ENCODE results near the gene NFE2L1.
"Not testable (repeated sequence)": the region's sequence is repeated elsewhere in the genome, so short reads cannot be mapped to it uniquely, and the experiment has no call there.

NFE2L1 gene

DNA sequence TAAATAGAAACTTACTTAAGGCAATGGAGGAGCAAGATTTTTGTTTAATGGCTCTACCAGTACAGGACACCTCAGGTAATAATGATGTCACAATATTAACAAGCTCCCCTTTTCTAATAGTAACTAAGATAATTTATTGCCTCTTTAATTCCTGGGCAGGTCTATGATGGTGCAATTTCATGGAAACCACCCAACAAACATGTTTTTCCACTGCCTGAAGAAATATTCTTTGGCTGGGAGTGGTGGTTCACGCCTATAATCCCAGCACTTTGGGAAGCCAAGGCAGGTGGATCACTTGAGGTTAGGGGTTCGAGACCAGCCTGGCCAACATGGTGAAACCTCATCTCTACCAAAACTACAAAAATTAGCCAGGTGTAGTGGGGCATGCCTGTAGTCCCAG lies 19.6 kb downstream of the NFE2L1 start:
- not testable (repeated sequence) for DNase-seq (ENCODE audit: low read depth)

DNA sequence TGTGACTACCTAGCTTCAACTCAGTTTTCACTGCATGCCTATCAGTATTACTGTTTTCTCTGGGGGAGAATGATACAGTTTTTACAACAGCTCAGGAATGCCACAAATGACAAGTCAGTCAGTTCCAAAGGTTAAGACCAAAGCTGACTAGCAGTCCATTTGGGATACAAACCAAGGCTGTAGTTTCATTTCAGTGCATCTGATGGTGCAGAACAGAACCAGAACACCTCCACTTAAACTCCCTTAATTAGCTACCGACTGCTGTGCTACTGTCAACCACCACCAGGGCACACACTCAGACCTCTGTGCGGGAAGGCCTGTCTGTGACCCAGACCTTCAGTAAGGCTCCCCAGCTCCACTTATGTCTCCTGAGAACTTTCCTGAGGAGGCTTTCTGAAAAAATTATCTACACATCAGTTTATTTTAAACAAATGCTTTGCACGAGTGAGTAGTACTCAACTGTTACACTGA lies 20.4 kb downstream of the NFE2L1 start:
- no peak for DNase-seq (ENCODE audit: low read depth)

- DNase-seq (ENCODE audit: low read depth), result no peak
Observed at GRCh38 chr17:48070195-48070594, 22.0 kb downstream of the NFE2L1 start.

DNA sequence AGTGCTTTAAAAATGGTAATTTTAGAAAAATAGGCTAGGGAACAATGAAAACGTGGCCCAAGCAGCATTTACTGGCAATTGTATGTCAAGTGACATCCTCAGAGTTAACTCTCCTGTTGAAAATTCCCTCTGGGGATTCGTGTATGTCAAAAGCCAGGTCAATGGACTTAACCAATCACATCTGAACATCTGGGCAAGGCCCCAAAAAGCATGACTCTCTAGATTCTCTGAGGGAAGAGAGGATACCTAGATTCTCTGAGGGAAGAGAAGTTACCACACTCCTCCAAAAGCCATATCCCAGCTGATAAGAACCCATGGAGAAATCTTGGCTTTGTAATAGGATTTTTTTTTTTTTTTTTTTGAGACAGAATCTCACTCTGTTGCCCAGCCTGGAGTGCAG lies 23.5 kb downstream of the NFE2L1 start:
- no peak for DNase-seq (ENCODE audit: low read depth)

DNA sequence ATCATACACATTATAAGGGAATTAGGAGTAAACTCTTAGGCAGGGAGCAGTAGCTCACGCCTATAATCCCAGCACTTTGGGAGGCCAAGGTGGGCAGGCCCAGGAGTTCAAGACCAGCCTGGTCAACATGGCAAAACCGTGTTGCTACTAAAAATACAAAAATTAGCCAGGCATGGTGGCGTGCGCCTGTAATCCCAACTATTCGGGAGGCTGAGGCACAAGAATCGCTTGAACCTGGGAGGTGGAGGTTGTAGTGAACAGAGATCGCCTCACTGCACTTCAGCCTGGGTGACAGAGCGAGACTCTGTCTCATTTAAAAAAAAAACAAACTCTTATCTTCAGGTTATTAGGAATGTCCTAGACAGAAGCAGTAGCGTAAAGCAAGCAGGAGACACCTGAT lies 24.7 kb downstream of the NFE2L1 start:
- DNase-seq (ENCODE audit: low read depth), result not testable (repeated sequence)

DNA sequence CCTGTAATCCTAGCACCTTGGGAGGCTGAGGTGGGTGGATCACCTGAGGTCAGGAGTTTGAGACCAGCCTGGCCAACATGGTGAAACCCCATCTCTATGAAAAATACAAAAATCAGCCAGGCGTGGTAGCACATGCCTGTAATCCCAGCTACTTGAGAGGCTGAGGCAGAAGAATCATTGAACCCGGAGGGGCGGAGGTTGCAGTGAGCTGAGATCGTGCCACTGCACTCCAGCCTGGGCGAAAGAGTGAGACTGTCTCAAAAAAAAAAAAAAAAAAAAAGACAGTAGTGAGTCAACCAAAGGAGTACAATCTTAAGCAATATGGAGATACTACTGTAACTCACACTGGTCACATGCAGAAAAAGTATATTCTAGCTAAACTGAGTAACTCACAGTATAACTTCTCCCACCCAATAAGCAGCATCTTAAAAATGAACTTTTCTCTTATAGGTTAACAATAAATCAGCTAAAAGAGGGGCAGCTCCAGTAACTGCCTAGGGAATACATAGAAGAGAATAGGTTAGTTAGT lies 25.5 kb downstream of the NFE2L1 start:
- DNase-seq (ENCODE audit: low read depth), result not testable (repeated sequence)

- DNase-seq (ENCODE audit: low read depth), result peak; percentile 41
Observed at GRCh38 chr17:48074322-48075081, 26.3 kb downstream of the NFE2L1 start.

GRCh38 chr17:48077152-48077551 lies 29.0 kb downstream of the NFE2L1 start:
- DNase-seq (ENCODE audit: low read depth), result not testable (repeated sequence)

DNA sequence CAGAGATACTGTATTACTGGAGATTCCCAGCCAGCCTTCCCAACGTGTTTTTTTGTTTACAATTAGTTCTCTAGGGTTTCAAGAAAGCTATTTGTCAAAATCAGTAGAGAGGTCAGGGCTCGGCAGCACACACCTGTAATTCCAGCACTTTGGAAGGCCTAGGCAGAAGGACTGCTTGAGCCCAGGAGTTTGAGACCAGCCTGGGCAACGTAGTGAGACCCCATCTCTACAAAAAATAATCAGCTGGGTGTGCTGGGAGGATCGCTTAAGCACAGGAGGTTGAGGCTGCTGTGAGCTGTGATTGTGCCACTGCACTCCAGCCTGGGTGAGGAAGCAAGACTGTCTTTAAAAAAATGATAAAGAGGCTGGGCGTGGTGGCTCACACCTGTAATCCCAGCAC lies 33.7 kb downstream of the NFE2L1 start:
- DNase-seq (ENCODE audit: low read depth), result no peak

GRCh38 chr17:48084932-48085331 lies 36.8 kb downstream of the NFE2L1 start:
- DNase-seq (ENCODE audit: low read depth), result no peak

DNA sequence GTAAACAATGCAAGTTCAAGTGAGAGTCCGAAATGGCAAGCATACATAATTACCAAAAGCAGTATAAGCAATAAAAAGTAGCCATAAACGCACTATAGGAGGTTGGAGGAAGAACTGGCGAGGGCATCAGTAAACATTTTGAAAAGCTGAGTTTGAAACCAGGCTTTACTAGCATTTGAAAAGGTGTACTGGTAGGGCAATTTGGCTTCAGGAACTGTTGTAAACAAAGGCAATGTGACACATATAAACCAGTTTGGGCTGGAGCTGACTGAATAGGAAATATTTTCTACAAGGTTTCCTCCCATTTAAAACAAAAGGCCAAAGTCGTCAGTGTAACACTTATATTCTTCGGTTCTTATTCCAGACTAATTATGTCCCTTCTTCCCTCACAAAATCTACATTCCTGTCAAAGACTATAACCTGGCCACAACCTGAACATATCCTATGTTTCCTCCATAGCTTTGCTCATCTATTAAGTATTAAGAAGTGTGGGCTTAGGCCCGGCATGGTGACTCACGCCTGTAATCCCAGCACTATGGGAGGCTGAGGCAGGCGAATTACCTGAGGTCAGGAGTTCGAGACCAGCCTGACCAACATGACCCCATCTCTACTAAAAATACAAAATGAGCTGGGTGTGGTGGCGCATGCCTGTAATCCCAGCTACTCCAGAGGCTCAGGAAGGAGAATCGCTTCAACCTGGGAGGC lies 45.3 kb downstream of the NFE2L1 start:
- no peak for DNase-seq (ENCODE audit: low read depth)

- DNase-seq (ENCODE audit: low read depth), result no peak
Observed at GRCh38 chr17:48095611-48096010, 47.5 kb downstream of the NFE2L1 start.

GRCh38 chr17:48100160-48100559 lies 52.0 kb downstream of the NFE2L1 start:
- no peak for DNase-seq (ENCODE audit: low read depth)

- no peak for DNase-seq (ENCODE audit: low read depth)
Observed at GRCh38 chr17:48100591-48101011, 52.4 kb downstream of the NFE2L1 start.

DNA sequence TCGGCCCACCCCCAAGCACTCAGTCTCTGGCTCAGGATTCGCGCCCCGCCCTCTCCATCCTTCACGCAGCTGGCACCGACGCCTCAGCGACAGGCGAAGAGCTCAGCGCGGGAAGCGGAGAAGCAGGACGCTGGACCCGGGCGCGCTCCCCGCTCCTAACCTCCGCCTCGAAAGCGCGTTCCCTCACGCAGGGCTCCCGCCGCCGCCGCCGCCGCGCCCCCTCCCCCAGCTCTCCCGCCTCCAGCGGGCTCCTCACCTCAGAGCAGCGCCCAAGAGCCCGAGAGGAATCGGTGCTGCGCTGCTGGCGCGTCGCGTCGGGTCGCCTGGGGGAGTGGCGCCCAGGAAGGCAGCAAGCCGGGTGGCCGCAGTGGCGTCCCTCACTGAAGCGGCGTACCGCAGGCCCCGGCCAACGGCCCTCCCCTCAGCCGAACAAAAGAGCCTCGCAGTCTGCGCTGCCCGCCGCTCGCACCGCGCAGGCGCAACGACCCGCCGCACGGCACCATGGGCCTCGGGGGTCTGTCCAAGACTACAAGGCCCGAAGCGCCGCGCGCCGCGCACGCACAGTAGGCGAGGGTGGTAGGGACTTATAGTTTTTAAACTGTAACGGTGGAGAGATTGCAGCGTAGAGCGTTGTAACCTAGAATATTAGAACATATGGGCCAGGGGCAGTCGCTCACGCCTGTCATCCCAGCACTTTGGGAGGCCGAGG lies 53.0 kb downstream of the NFE2L1 start, which contains the start of gene CBX1:
Gene CBX1, minus strand, starts transcription at position 467 of the 709 bp plus-strand sequence. CDS start 24,474 bp downstream, outside the sequence.
- DNase-seq (ENCODE audit: low read depth), result peak; percentile 95

DNA sequence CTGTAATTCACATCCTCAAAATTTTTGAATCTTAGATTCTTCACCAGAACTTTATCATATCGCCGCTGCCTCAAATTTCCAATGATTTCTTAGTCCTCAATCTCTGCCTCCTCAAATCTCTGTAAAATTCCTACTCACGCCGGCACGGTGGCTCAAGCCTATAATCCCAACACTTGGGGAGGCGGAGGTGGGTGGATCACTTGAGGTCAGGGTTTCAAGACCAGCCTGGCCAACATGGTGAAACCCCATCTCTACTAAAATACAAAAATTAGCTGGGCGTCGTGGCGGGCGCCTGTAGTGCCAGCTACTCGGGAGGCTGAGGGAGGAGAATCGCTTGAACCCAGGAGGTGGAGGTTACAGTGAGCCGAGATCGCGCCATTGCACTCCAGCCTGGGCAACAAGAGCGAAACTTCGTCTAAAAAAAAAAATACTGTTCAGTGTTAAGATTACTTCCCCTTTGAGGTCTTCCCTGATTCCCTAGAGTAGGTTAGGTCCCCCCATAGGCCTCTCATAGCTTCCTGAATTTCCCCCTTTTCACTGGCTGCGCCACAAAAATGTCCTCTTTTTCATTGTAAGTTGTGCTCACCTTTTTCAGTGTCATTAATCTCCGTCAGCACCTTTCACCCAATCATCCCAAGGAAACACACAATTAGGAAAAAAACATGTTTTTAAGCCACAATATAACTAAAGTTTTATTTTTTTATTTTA lies 54.0 kb downstream of the NFE2L1 start:
- no peak for DNase-seq (ENCODE audit: low read depth)

DNA sequence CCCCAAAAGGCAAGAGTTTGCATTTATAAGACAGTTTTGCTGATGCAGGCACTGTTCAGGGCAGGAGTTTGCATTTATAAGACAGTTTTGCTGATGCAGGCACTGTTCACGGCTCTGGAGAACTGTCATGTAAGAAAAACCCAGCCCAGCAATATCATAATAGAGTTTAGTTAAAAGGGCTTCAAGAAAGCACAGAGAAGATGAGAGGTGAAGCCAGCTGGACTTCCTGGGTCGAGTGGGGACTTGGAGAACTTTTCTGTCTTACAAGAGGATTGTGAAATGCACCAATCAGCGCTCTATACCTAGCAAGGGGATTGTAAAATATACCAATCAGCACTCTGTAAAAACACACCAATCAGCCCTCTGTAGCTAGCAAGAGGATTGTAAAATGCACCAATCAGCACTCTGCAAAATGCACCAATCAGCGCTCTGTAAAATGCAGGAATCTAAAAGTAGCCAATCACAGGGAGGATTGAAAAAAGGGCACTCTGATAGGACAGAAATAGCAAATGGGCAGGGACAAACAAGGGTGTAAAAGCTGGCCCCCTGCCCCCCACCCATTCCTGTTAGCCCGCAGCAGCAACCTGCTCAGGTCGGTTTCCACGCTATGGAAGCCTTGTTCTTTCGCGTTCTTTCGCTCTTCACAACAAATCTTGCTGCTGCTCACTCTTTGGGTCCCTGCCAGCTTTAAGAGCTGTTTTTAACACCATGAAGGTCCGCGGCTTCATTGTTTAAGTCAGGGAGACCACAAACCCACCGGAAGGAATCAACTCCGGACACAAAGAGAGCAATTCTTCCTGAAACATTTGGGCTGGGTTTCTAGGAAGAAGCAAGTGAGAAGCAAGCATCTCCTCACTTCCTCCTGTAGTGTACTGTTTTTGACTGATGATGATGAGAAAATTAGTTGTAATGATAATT lies 54.9 kb downstream of the NFE2L1 start:
- DNase-seq (ENCODE audit: low read depth), result no peak

GRCh38 chr17:48104440-48104839 lies 56.3 kb downstream of the NFE2L1 start:
- DNase-seq (ENCODE audit: low read depth), result no peak

GRCh38 chr17:48106802-48107136 lies 58.6 kb downstream of the NFE2L1 start:
- DNase-seq (ENCODE audit: low read depth), result no peak

DNA sequence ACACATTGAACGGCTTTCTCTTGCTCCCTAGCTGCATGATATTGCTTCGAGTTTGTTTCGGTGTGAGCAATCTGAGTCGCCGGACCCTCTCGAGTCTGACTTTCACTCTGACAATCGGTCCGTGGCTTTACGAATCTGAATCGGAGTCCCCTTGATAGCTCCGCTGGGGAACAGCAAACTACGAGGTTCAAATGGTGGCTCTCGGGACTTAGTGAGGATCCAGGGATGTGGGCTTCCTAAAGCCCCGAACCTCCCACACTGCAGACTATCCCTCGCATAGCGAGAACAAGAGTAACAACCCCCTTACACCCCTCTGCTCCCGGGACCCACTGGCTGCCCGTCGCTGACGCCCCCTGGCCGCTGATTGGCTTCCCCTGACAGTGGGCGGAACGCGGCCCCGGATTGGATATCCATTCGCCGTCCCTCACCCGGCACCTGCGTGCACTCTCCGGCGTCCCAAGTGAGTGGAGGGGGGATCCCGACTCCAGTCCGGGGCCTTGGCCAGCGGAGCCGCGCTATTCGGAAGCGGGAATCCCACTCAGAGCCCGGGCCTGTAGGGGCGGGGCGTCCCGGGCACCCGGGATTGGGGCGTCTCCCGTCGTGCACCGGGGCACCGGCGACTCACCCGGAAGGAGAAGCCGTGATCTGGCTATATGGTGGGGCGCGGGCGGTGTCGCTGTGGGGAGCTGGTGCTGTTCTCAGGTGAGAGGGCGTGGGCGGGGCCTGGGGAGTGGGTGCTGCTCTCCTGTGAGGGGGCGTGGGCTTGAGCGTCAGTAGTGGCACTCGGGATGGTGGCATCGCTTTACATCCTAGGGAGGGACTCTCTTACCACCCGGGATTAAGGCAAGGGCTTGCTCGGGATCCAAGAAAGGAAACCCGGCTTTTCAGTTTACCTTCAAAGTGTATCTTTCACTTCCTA lies 59.2 kb downstream of the NFE2L1 start, which contains the start of gene SNX11:
Gene SNX11, plus strand, starts transcription at position 630 of the 919 bp plus-strand sequence. CDS start 4,278 bp downstream, outside the sequence.
- DNase-seq (ENCODE audit: low read depth), result peak; percentile 88
